ENCODE data around the gene ZBTB20. TPM values are rescaled to one million over a fixed set of nuclear protein-coding genes. Genes with fewer than 3 reads are reported as not detected.

The ZBTB20 gene
- total RNA-seq, 1 donor from 2014 or later, result 30.4 TPM

- H3K9me3 Mint-ChIP-seq, result no peaks in the 10 kb centered on the region
- H3K27ac Mint-ChIP-seq, result no peak overlapping the region
- H3K4me3 Mint-ChIP-seq, result no peak overlapping the region
- peaks cover 6% of the 10 kb centered on the region for H3K4me1 Mint-ChIP-seq
- H3K27me3 Mint-ChIP-seq (ENCODE audit: low read depth), result no peaks in the 10 kb centered on the region
- no peaks in the 10 kb centered on the region for H3K36me3 Mint-ChIP-seq
- TF ChIP-seq, protein P1, sequence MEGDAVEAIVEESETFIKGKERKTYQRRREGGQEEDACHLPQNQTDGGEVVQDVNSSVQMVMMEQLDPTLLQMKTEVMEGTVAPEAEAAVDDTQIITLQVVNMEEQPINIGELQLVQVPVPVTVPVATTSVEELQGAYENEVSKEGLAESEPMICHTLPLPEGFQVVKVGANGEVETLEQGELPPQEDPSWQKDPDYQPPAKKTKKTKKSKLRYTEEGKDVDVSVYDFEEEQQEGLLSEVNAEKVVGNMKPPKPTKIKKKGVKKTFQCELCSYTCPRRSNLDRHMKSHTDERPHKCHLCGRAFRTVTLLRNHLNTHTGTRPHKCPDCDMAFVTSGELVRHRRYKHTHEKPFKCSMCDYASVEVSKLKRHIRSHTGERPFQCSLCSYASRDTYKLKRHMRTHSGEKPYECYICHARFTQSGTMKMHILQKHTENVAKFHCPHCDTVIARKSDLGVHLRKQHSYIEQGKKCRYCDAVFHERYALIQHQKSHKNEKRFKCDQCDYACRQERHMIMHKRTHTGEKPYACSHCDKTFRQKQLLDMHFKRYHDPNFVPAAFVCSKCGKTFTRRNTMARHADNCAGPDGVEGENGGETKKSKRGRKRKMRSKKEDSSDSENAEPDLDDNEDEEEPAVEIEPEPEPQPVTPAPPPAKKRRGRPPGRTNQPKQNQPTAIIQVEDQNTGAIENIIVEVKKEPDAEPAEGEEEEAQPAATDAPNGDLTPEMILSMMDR (IDR thresholded peaks at IDR 0.05; ENCODE audit: unreplicated experiment), result no peak
- DNase-seq (ENCODE audit: low spot score in 2 of 2, unreplicated experiment in 2 of 2), result no peak
Observed at GRCh38 chr3:114318295-114318694, 828.8 kb downstream of the ZBTB20 start.

DNA sequence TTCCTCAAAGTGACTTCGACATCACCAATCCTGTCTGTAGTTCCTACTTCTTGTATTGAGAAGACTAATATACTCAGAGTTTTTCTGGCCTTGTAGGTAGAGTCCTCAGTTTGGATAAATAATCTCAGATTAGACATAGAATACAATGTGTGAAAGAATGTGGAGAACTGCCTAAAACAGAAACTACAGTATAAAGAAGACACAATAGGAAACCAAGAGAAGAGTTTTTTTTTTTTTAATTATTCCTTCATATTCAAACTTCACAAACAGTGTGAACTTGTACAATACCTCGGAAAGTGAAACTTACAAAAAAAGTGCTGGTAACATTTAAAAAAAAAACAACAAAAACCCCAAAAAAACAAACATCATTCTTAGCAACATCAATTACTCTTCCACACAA lies 832.8 kb downstream of the ZBTB20 start:
- peaks cover 6% of the 10 kb centered on the region for H3K27me3 Mint-ChIP-seq (ENCODE audit: low read depth)
- DNase-seq (ENCODE audit: low spot score in 2 of 2, unreplicated experiment in 2 of 2), result no peak
- H3K9me3 Mint-ChIP-seq, result no peaks in the 10 kb centered on the region
- TF ChIP-seq, protein P1 (IDR thresholded peaks at IDR 0.05; ENCODE audit: unreplicated experiment), result no peak
- H3K4me1 Mint-ChIP-seq, result peaks cover 2% of the 10 kb centered on the region
- H3K4me3 Mint-ChIP-seq, result no peak overlapping the region
- no peaks in the 10 kb centered on the region for H3K36me3 Mint-ChIP-seq
- no peak overlapping the region for H3K27ac Mint-ChIP-seq

GRCh38 chr3:114313426-114313825 lies 833.7 kb downstream of the ZBTB20 start:
- H3K9me3 Mint-ChIP-seq, result no peaks in the 10 kb centered on the region
- H3K4me3 Mint-ChIP-seq, result no peak overlapping the region
- no peak for DNase-seq (ENCODE audit: low spot score in 2 of 2, unreplicated experiment in 2 of 2)
- H3K36me3 Mint-ChIP-seq, result no peaks in the 10 kb centered on the region
- peaks cover 6% of the 10 kb centered on the region for H3K27me3 Mint-ChIP-seq (ENCODE audit: low read depth)
- no peaks in the 10 kb centered on the region for H3K4me1 Mint-ChIP-seq
- TF ChIP-seq, protein P1 (IDR thresholded peaks at IDR 0.05; ENCODE audit: unreplicated experiment), result no peak
- no peak overlapping the region for H3K27ac Mint-ChIP-seq

- no peaks in the 10 kb centered on the region for H3K4me1 Mint-ChIP-seq
- peaks cover 14% of the 10 kb centered on the region for H3K27me3 Mint-ChIP-seq (ENCODE audit: low read depth)
- H3K27ac Mint-ChIP-seq, result no peak overlapping the region
- no peak overlapping the region for H3K4me3 Mint-ChIP-seq
- H3K36me3 Mint-ChIP-seq, result no peaks in the 10 kb centered on the region
- H3K9me3 Mint-ChIP-seq, result no peaks in the 10 kb centered on the region
- TF ChIP-seq, protein P1 (IDR thresholded peaks at IDR 0.05; ENCODE audit: unreplicated experiment), result no peak
- DNase-seq (ENCODE audit: low spot score in 2 of 2, unreplicated experiment in 2 of 2), result no peak
Observed at GRCh38 chr3:114310695-114311094, 836.4 kb downstream of the ZBTB20 start.

GRCh38 chr3:114308830-114309229 lies 838.3 kb downstream of the ZBTB20 start:
- Mint-ChIP-seq H3K27ac (no peak overlapping the region), H3K4me1 (no peaks in the 10 kb centered on the region), H3K9me3 (no peaks in the 10 kb centered on the region), H3K4me3 (no peak overlapping the region), H3K36me3 (no peaks in the 10 kb centered on the region), H3K27me3 (ENCODE audit: low read depth) (peaks cover 26% of the 10 kb centered on the region)
- TF ChIP-seq, protein P1 (IDR thresholded peaks at IDR 0.05; ENCODE audit: unreplicated experiment), result no peak
- DNase-seq (ENCODE audit: low spot score in 2 of 2, unreplicated experiment in 2 of 2), result no peak

- Mint-ChIP-seq H3K27ac (no peak overlapping the region), H3K36me3 (no peaks in the 10 kb centered on the region), H3K4me3 (no peak overlapping the region), H3K27me3 (ENCODE audit: low read depth) (peaks cover 26% of the 10 kb centered on the region), H3K9me3 (no peaks in the 10 kb centered on the region), H3K4me1 (no peaks in the 10 kb centered on the region)
- DNase-seq (ENCODE audit: low spot score in 2 of 2, unreplicated experiment in 2 of 2), result no peak
- TF ChIP-seq, protein P1 (IDR thresholded peaks at IDR 0.05; ENCODE audit: unreplicated experiment), result no peak
Observed at GRCh38 chr3:114308377-114308776, 838.7 kb downstream of the ZBTB20 start.

Measured in mesothelial cell of epicardium (in vitro differentiated cells).